GM15510 (cell line): ENCODE results near the gene DOCK10.

Experiments
- POLR2A ChIP-seq: IDR thresholded peaks from 3 replicates; pipeline ENCODE4 v1.6.1; 2011; ENCODE audit warnings: borderline replicate concordance; ENCODE audit not compliant: insufficient read length; ENCODE audit errors: extremely low read depth

DOCK10 gene

DNA sequence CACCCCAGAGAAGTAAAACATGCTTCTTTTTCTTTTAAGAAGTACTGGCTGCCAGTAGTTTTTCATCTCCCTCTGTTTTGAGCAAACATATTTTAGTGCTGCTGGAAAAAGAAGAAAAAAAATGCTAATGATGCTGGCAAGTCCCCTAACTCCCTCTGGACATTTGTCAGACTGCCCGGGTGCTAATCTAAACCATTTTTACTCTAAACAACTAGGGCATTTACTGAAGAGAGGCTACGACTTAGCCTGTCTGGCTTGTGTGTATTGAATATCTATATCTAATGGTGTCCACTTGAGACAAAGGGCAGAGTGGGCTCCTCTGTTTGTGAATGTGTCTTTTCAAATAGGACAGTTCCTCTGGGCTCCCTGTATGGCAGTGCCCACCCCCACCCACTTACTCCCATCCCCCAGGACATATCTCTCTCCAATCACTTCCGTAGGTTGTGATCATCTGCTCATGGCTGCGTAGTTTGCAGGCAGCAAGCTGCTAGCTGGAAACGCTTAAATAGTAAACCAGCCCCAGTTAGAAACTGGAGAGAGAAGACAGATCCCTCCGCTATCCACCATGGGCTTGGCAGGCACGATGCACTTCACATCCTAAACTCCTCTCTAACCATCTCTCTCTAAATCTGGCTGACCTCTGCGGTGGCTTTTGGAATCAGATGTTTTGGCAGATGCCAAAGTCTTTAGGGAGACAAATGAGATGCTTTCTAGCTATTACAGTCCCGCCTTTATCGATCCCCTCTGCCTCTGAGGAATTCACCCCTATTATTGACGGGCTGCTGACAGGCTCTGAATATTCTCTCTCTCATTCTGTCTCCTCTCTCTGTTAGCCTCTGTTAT lies 58.3 kb downstream of the DOCK10 start:
- no peak for TF ChIP-seq POLR2A

DNA sequence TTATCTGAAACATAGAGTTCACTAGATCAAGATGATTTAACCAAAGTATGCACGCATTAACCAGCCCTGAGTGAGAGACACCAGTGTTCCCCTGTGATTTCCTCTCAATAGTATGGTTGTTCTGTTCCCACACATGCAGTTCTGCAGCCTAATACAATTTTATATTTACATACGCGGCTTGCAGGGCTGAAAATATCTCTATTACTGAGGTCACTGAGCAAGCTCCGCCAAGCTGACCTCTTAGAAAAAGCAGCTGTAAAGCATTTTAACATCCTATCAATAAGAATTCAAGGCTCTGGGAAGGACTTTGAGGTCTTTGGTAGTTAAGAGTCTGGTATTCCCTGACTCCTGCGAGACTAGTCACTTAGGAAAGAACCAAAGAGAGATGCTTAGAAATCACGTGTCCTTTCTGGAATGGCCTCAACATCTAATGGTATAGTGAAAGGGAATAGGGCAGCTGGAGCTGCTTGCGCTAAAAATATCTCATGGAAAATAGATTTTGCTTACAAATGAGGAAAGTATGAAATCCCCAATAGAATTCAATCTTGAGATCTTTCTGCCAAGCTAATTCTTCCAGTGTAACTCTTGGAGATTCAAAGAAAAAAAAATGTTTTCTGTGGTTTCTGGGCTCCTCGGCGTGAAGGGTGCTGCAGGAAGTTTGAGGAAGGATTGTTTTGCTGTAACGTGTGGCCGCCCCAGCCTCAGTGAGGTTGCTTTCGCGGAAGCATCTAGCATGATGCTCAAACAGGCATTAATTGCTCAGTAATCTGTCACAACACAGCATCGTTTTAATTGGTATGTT lies 59.2 kb downstream of the DOCK10 start:
- TF ChIP-seq POLR2A: no peak

DNA sequence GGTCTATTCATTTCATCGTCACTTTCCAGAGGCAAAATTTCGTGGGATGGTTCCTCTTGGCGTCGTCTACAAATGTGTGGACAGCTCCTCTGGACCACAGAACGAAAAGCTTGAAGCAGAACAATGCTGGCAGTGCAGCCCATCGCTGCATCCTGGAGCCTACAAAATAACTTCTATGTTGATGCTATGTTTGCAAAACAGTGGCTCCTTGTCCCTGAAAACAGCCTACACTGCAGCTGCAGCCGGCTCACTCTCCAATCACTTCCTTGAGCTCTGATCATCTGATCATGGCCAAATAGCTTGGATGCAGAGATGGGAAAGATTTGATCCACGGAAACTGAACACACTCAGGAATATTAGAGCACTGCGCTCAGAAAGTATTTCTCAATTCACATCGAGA lies 60.0 kb downstream of the DOCK10 start:
- TF ChIP-seq POLR2A: no peak

DNA sequence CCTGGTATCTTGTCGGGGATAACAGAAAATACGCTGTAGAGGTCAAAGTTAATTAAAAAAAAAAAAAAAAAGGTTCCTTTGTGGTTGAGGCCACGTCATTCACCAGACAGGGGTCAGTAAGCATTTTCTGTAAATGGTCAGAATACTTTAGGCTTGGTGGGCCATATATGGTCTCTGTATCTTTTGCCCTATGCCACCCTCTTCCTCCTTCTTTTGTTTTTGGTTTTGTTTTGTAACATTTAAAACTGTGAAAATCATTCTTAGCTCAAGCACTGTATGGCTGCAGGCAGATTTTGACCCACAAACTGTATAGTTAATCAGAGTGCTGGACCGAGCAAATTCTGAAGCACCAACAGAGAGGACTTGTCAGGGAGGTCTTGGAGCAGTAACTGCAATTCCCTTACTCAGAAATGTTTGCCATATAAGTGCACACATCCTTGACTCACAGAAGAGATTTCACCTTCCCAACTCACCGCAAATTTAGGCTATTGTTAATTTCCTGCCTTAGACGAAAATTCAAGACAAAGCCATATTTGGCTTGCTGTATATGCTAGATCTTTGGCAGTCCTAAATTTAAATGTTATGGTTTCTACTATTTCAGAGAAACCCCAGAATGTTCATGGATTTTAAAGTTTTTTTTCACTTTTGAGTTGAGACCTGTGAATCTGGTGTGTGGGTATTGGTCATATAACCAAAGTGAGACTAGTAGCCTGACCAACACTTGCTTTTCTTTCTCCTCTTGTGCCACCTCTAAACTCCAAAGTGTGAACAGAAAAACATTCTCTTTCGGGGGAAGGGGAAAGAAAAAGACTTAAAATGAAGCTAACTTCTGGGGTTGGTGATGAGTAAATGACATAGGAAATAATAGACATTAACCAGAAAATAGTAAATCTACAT lies 65.4 kb downstream of the DOCK10 start:
- no peak for TF ChIP-seq POLR2A

DNA sequence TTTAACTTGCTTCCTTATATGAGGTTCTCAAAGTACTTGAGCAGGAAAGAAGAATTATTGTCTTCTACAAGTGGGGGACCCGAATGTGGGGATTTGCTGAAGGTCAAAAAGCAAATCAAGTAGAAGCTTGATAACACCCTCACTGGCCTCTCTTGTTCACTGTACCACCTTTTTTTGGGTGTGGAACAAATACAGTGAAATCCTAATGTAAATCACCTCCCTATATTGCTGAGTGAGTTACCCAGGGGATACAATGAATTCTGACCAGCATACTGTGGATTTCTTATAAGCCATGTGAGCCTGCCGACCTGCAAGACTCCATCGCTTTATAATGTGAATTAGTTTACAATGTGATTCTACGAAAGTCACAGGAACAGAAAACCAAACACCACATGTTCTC lies 66.5 kb downstream of the DOCK10 start:
- no peak for TF ChIP-seq POLR2A

DNA sequence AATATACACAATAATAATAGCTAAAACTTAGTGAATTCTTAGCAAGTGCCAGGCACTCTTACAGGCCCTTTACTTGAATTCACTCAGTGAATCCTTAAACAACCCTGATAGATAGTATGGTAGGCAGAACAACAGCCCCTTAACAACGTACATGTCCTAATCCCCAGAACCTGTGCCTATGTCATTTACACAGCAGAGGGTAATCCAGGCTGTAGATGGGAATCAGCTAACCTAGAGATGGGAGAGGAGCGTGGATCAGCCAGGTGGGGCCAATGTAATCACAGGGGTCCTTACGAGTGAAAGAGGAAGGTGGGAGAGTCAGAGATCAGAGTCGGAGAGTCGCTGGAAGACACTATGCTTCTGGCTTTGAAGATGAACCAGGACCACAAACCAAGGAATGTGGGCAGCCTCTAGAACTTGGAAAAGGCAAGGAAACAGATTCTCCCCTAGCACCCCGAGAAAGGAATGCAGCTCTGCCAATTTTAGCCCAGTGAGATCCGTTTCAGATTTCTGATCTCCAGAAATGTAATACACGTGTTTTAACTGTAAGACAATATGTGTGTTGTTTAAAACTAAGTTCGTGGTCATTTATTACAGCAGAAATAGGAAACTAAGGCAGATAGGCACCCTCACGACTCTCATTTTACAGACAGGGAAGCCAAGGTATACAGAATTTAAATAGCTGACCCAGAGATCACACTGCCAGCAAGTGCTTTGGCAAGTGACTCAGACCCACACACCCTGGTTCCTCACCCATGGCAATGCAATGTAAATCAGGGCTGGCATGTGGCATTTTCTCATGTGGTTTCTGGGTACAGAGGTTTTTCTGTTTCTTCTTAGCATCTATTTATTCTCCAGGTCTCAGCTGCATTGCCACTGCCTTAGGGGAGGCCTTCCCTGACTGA lies 68.9 kb downstream of the DOCK10 start:
- no peak for TF ChIP-seq POLR2A

DNA sequence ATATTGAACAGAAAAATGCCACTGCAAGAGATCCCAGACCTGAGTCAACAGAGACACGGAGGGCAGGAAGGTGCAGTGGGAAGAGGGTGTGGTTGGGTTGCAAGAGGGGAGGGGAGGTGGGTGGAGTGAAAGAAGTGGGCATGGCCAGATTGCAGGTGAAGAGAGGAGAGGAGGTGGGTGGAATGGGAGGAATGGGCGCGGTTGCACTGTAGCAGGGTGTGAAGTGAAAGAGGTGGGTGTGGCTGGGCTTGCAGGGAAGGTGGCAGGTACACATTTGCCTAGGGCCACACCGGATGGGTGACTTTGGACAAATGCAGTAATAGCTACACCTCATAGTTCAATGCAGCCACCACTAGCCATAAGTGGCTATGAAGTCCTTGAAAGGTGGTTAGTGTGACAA lies 71.1 kb downstream of the DOCK10 start:
- no peak for TF ChIP-seq POLR2A

DNA sequence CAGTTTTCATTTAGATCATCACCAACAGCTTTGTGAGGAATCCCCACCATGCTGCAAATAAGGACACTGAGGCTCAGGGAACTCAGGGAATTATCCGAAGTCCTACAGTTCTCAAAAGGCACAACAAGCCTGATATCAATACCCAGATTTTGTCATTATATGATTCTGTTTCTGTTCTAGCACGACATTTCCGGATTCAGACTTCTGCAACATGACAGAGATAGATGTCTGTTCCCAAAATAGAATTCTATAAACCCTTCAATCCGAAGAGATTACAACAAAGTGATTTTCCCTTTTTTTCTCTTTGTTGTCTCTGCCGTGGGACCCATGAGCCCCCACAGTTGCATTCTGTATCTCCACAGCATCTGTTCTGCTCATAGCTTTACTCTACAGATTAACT lies 72.0 kb downstream of the DOCK10 start:
- TF ChIP-seq POLR2A: no peak

DNA sequence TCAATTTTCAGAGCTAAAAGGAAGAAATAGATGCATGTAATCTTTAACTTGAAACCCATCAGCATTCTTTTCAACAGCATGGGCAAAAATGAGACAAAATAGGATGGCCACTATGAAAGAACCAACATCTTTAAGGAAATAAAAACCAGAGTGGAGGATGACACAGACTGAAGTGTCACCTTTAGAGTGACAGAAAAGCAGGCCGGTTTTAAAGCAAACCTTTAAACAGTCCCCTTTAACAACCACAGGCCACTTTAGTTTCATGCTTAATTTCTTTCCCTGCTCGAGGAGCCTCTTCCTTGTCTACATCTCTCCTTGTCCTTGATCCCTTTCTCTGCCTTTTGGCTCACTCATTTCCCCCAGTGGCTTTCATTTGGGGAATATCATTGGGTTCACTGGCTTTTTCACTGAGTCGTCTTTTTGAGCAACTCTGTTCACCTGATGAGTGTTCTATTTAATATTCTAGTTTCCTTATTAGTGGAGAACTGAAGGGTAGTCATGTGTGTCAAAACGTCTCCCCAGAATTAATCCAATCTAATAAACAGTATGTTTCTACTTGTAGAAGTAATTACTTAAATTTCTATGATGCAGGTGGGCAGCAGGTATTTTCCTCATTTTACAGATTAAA lies 72.5 kb downstream of the DOCK10 start:
- TF ChIP-seq POLR2A: no peak

DNA sequence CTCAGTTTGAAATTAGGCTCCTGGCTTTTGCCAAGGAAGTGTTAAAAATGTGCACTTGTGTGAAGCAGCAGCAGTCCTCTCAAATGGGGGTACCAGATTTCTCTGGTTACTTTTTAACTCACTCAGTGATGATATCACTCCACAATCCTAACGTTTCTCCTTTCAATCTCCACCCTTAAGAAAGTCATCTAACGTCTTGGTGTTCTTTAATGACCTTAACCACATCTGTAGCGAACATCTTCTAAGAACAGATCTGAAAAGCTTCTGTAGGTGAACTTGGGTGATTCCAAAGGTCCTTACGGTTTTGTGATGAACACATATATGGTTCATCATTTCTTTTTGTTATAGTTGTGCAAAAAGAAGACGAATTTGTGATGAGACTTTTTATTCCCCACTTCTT lies 73.2 kb downstream of the DOCK10 start:
- TF ChIP-seq POLR2A: no peak

DNA sequence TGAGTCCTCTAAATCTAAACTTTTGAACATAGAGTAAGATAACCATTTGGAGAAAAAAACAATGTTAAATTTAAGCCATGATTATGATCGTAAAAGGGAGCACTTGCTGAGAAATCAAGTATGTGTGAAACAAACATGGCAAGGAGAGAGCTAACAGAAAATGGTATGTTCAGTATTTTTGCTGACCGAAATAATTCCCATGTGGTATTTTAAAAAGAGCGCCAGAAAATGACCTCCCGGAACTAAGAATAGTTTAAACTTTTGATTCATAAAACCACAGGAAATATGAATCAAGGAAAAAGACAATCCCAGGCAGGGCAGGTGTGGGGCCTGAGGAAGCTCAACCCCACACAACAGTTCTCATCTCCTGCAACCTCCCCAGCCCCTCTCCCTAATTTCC lies 74.2 kb downstream of the DOCK10 start:
- no peak for TF ChIP-seq POLR2A

DNA sequence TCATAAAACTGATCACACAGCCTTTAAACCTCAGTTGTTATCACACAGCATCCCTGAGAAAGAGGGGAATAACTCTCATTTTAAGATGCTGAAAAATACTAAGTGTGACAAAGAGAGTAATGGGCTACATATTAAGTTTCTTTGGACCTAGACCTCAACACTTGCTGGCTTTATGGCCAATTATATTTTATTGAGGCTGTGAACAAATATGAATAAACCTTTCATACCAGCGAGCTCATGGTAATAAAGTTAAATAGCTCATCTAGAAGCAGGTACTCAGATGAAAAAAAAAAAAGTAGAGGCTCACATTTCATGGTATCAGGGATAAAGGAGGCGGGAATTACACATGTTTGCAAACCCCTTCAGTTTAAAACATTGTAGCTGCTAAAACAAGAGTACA lies 75.7 kb downstream of the DOCK10 start:
- no peak for TF ChIP-seq POLR2A

DNA sequence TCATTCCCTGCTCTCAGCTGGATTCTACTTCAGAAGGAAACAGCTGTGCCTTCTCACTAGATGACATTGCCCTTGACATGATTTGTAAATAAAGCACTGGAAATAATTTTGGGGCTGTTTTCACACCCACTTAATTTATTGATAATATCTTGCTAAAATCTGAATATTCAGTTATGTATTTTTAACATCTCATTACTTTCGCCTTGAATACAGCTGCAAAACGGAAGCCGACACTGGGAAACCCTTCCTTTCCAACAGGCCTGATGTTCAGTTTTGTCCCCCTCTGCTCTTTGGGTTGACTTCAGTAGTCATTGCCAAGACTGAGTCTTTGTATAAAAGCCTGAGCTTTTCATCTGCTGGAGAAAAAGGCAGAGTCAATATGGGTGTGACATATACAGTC lies 82.7 kb downstream of the DOCK10 start:
- no peak for TF ChIP-seq POLR2A

DNA sequence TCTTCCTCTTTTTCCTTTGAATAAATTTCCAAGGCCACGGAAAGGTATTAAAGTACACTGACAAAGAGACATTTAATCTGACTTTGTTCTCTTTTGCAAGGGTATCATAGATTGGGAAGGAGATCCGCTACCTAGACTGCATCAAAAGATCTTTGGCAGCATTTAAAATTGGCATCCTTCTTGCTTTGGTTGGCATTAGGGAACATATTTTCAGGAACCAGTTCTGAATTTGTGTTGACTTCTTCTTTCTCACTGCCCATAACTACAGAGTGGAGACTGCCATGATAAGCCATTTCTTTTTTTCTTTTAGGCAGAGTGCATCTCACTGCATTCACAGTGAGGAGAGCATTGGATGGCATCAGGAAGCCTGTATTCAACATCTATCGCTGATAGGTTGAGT lies 83.4 kb downstream of the DOCK10 start:
- no peak for TF ChIP-seq POLR2A

DNA sequence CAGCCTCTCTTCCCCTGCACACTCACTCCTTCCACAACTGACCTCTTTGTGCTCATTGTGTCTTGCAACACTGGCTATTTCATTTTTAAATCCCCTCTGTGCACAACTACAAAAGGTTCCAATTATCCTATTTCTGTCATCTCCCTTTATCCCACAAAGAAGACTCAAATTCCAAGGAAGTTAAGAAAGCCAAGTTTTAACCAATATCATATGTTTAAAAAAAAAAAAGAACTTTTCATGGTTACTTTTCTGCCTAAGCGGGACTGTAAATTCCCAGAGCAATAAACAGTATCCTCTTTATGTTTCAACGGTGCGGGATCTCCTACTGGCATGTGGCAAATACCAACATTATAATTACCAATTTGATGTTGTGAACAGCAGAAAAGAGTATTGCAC lies 83.8 kb downstream of the DOCK10 start:
- TF ChIP-seq POLR2A: no peak
